ENCODE measurements around the gene GADD45GIP1. TPM values are rescaled to one million over a fixed set of nuclear protein-coding genes. Genes with fewer than 3 reads are reported as not detected.
"Not testable (repeated sequence)": the region's sequence is repeated elsewhere in the genome, so short reads cannot be mapped to it uniquely, and the experiment has no call there.

The GADD45GIP1 gene
- polyA plus RNA-seq, 3 donors from 2014 or later, result 37.4 to 69.1 (median 56.8) TPM

DNA sequence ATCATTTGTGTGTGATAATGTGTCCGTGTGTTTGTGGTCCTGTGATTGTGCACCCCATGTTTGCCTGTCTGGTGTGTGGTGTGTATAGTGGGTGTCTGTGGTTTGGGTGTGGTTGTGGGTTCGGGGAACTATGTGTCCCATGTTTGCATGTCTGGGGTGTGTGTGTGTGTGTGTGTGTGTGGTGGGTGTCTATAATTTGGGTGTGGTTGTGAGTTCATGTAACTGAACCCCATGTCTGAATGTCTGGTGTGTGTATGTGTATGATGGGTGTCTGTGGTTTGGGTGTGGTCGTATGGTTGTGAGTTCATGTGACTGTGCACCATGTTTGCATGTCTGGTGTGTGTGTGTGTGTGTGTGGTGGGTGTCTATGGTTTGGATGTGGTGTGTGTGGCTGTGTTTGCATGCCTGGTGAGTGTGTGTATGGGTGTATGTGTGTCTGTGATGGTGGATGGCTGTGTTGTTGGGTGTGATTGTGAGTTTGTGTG lies 27.2 kb upstream of the GADD45GIP1 start:
- peaks cover 7 to 15% (median 12%) of the 10 kb centered on the region in 3 donors for H3K27me3 Mint-ChIP-seq (ENCODE audit: low read depth in 3 of 3)
- H3K4me1 Mint-ChIP-seq, result peaks cover 0 to 7% of the 10 kb centered on the region in 2 donors
- peaks cover 0 to 2% (median 0%) of the 10 kb centered on the region in 6 donors for H3K9me3 Mint-ChIP-seq
- H3K4me3 Mint-ChIP-seq, result no peak overlapping the region
- no peaks in the 10 kb centered on the region for H3K36me3 Mint-ChIP-seq
- H3K27ac Mint-ChIP-seq, result no peak overlapping the region
- DNase-seq, result peak; percentile 66 to 75 (median 70)

- Mint-ChIP-seq H3K4me3 (no peak overlapping the region), H3K4me1 (peaks cover 0 to 7% of the 10 kb centered on the region in 2 donors), H3K27ac (no peak overlapping the region), H3K36me3 (no peaks in the 10 kb centered on the region), H3K27me3 (ENCODE audit: low read depth in 3 of 3) (peaks cover 7 to 15% (median 12%) of the 10 kb centered on the region in 3 donors), H3K9me3 (peaks cover 0 to 2% (median 0%) of the 10 kb centered on the region in 6 donors)
- peak; percentile 85 to 87 (median 85) for DNase-seq
Measured at GRCh38 chr19:12983542-12984142, 26.6 kb upstream of the GADD45GIP1 start.

- H3K4me3 Mint-ChIP-seq, result no peak overlapping the region
- H3K27ac Mint-ChIP-seq, result no peak overlapping the region
- peaks cover 0 to 7% of the 10 kb centered on the region in 2 donors for H3K4me1 Mint-ChIP-seq
- peaks cover 0 to 2% (median 0%) of the 10 kb centered on the region in 6 donors for H3K9me3 Mint-ChIP-seq
- peaks cover 8 to 16% (median 12%) of the 10 kb centered on the region in 3 donors for H3K27me3 Mint-ChIP-seq (ENCODE audit: low read depth in 3 of 3)
- no peak for DNase-seq
- no peaks in the 10 kb centered on the region for H3K36me3 Mint-ChIP-seq
Measured at GRCh38 chr19:12983091-12983490, 26.1 kb upstream of the GADD45GIP1 start.

DNA sequence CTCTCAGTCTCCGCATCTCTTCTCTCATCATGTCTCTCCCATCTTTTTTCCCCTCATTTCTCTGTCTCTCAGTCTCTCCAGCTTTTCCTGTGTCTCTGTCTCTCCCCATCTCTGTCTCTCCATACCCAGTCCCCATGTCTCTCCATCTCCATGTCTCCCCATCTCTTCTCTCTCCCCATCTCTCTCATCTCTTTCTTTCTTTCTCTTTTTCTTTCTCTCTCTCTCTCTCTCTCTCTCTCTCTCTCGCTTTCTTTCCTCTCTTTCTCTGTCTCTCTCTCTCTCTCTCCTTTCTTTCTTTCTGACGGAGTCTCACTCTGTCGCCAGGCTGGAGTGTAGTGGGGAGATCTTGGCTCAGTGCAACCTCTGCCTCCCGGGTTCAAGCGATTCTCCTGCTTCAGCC lies 25.6 kb upstream of the GADD45GIP1 start:
- Mint-ChIP-seq H3K4me3 (no peak overlapping the region), H3K4me1 (peaks cover 0 to 7% of the 10 kb centered on the region in 2 donors), H3K36me3 (no peaks in the 10 kb centered on the region), H3K27ac (no peak overlapping the region), H3K9me3 (peaks cover 0 to 2% (median 0%) of the 10 kb centered on the region in 6 donors), H3K27me3 (ENCODE audit: low read depth in 3 of 3) (peaks cover 11 to 20% (median 14%) of the 10 kb centered on the region in 3 donors)
- DNase-seq, result no peak

DNA sequence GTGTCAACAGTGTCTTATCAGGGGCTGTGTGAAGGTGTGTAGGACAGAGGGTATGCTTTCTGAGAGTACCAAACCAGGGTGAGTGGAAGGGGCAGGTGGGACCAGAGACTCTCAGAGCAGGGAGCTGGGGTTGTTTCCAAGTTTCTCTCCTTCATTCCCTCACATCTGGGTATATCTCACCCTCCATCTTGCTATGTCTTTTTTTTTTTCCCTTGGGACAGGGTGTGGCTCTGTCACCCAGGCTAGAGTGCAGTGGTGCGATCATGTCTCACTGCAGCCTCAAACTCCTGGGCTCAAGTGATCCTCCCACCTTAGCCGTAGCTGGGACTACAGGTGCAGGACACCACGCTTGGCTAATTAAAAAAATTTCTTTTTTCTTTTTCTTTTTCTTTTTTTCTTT lies 23.0 kb upstream of the GADD45GIP1 start:
- no peak overlapping the region for H3K27ac Mint-ChIP-seq

GRCh38 chr19:12976109-12976508 lies 19.1 kb upstream of the GADD45GIP1 start:
- H3K4me3 Mint-ChIP-seq; H3K27ac Mint-ChIP-seq; H3K9me3 Mint-ChIP-seq; H3K36me3 Mint-ChIP-seq; H3K4me1 Mint-ChIP-seq; DNase-seq; H3K27me3 Mint-ChIP-seq (ENCODE audit: low read depth in 3 of 3): not testable (repeated sequence)

More for the DNA sequence above, 23.0 kb upstream of the GADD45GIP1 start:
- DNase-seq, result no peak
- Mint-ChIP-seq H3K36me3 (no peaks in the 10 kb centered on the region), H3K9me3 (no peaks in the 10 kb centered on the region), H3K4me1 (no peaks in the 10 kb centered on the region), H3K27me3 (ENCODE audit: low read depth in 3 of 3) (peaks cover 4 to 8% (median 5%) of the 10 kb centered on the region in 3 donors), H3K4me3 (no peak overlapping the region)

GRCh38 chr19:12975221-12975741 lies 18.3 kb upstream of the GADD45GIP1 start:
- no peaks in the 10 kb centered on the region for H3K9me3 Mint-ChIP-seq
- peaks cover 3 to 6% (median 4%) of the 10 kb centered on the region in 3 donors for H3K27me3 Mint-ChIP-seq (ENCODE audit: low read depth in 3 of 3)
- no peaks in the 10 kb centered on the region for H3K36me3 Mint-ChIP-seq

DNA sequence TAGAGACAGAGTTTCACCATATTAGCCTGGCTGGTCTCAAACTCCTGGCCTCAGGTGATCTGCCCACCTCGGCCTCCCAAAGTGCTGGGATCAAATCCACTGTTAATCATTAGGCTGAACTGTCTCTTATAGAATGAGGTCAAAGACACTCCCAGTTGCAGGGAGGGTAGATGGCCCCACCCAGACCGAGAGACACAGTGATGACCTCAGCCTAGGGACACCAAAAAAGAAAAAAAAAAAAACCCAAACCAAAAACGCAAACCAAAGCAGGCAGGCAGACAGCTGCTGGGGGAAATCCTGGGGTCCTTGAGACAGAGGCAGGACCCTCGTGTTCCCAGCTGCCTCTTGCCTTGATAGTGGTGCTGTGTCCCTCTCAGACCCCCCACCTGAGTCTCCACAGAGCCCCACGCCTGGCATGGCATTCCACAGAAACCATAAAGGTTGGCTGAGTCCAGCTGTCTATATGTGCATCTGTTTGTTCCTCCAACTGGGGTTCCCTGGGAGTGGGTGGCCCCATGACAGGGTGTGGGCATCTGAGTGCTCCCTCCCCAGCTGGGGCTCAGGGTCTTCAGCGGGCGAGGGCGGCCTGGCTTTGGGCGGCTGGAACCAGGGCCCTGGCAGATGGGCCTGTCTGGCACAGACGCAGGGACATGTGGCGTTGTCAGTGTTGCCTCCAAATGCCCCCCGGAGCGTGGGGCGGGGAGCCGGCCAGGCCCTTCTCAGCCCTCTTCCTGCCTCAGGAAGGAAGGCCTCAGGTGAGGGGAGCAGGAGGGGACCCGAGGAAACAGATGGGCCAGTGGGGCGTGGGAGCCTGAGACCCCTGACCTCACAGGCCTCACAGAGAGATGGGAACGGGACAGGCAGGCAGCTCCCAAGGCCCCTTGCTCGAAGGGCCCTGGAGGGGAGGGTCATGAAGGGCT lies 17.5 kb upstream of the GADD45GIP1 start:
- Mint-ChIP-seq H3K9me3 (no peaks in the 10 kb centered on the region), H3K27ac (no peak overlapping the region), H3K4me3 (no peak overlapping the region), H3K36me3 (no peaks in the 10 kb centered on the region), H3K4me1 (no peaks in the 10 kb centered on the region), H3K27me3 (ENCODE audit: low read depth in 3 of 3) (peaks cover 3 to 6% (median 4%) of the 10 kb centered on the region in 3 donors)
- DNase-seq, result no peak

More at GRCh38 chr19:12975221-12975741, 18.3 kb upstream of the GADD45GIP1 start:
- Mint-ChIP-seq H3K4me3 (no peak overlapping the region), H3K27ac (no peak overlapping the region), H3K4me1 (no peaks in the 10 kb centered on the region)
- DNase-seq, result no peak

DNA sequence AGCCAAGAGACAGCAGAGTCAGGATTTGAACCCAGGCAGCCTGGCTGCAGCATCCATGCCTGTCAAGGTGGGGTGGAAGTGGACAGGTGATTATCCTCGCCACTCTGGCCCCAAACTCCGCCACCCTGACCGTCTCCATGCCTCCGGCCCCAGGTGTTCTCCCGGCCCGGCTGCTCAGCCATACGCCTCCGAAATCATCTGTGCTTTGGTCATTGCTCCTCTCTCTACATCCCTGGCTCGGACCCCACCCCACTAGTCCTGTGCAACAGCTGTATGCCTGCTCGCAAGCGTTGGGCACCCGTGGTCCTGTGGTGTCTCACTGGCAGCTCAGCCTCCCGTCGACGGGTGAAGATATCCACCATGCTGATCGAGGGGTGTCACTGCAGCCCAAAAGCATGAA lies 16.2 kb upstream of the GADD45GIP1 start:
- Mint-ChIP-seq H3K4me1 (no peaks in the 10 kb centered on the region), H3K27me3 (ENCODE audit: low read depth in 3 of 3) (peaks cover 1 to 6% (median 4%) of the 10 kb centered on the region in 3 donors), H3K9me3 (no peaks in the 10 kb centered on the region), H3K36me3 (no peaks in the 10 kb centered on the region), H3K4me3 (no peak overlapping the region), H3K27ac (no peak overlapping the region)
- DNase-seq, result no peak

DNA sequence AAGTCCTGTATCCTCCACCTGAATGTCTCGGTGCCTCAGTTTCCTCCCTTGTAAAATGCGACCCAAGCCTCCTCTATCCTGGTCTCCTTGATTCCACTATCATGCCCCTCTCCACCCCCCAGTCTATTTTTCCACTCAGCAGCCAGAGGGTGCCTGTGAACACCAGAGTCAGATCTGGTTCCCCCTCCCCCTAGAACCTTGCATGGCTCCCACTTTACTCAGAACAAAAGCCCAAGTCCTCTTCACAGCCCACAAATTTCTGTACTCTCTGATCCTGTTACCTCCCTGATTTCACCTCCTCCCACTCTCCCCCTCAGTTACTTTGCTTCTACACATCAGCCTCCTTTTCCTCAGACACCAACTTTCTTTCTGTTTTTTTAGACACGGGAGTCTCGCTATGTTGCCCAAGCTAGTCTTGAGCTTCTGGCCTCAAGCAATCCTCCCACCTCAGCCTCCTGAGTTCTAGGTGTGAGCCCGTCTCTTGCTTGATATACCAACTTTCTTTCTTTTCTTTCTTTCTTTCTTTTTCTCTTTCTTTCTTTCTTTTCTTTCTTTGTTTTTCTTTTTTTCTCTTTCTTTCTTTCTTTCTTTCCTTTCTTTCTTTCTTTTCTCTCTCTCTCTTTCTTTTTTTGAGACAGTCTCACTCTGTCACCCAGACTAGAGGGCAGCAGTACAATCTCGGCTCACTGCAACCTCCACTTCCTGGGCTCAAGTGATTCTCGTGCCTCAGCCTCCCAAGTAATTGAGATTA lies 13.2 kb upstream of the GADD45GIP1 start:
- H3K27ac Mint-ChIP-seq, result no peak overlapping the region
- H3K27me3 Mint-ChIP-seq (ENCODE audit: low read depth in 3 of 3), result peaks cover 0 to 2% (median 0%) of the 10 kb centered on the region in 3 donors
- H3K9me3 Mint-ChIP-seq, result no peaks in the 10 kb centered on the region
- H3K4me3 Mint-ChIP-seq, result no peak overlapping the region
- no peaks in the 10 kb centered on the region for H3K36me3 Mint-ChIP-seq
- DNase-seq, result no peak
- H3K4me1 Mint-ChIP-seq, result peaks cover 2 to 5% of the 10 kb centered on the region in 2 donors

GRCh38 chr19:12969292-12969988 lies 12.4 kb upstream of the GADD45GIP1 start, which contains the start of gene DAND5:
Gene DAND5 (plus strand): TSS chr19:12969576. CDS start chr19:12969661, 85 bp downstream.
- peaks cover 0 to 2% (median 1%) of the 10 kb centered on the region in 3 donors for H3K27me3 Mint-ChIP-seq (ENCODE audit: low read depth in 3 of 3)
- no peaks in the 10 kb centered on the region for H3K9me3 Mint-ChIP-seq
- no peak within 1 kb of the TSS for H3K27ac Mint-ChIP-seq
- peaks cover 6 to 11% of the 10 kb centered on the region in 2 donors for H3K4me1 Mint-ChIP-seq
- no peak for DNase-seq
- H3K36me3 Mint-ChIP-seq, result no peaks in the 10 kb centered on the region
- H3K4me3 Mint-ChIP-seq, result no peak within 1 kb of the TSS

DNA sequence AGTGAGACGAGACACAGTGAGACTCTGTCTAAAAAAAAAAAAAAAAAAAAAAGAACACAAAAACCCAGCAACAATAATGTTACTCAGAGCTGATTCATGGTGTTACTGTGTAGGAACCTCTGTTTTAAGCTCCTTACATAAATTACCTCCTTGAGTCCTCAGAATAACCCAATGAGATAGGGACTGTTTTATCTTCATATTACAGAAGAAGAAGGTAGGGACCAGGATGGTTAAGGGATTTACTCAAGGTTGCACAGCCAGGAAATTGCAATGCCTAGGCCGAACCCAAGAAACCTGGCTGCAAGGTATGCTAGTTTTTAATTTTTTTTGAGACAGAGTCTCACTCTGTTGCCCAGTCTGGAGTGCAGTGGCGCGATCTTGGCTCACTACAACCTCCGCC lies 10.9 kb upstream of the GADD45GIP1 start:
- Mint-ChIP-seq H3K4me3 (no peak overlapping the region), H3K36me3 (no peaks in the 10 kb centered on the region), H3K27me3 (ENCODE audit: low read depth in 3 of 3) (peaks cover 0 to 2% (median 1%) of the 10 kb centered on the region in 3 donors), H3K4me1 (peaks cover 6 to 11% of the 10 kb centered on the region in 2 donors), H3K27ac (no peak overlapping the region), H3K9me3 (no peaks in the 10 kb centered on the region)
- no peak for DNase-seq

DNA sequence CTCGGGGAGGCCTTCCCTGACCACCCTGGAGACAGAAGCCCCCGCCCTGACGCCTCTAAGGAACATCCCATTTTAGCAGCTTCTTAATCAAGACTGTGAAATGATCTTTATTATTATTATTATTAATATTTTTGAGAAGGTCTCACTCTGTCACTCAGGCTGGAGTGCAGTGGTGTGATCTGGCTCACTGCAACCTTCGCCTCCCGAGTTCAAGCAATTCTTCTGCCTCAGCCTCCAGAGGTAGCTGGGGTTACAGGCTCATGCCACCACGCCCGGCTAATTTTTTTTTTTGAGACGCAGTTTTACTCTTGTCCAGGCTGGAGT lies 8.8 kb upstream of the GADD45GIP1 start:
- Mint-ChIP-seq H3K27ac (peak overlapping the region in 2 of 6 donors; percentile 81 to 83), H3K4me3 (peak overlapping the region; percentile 40 to 70 (median 65)), H3K4me1 (peaks cover 6 to 11% of the 10 kb centered on the region in 2 donors), H3K9me3 (no peaks in the 10 kb centered on the region), H3K36me3 (no peaks in the 10 kb centered on the region), H3K27me3 (ENCODE audit: low read depth in 3 of 3) (peaks cover 0 to 4% (median 0%) of the 10 kb centered on the region in 3 donors)
- no peak for DNase-seq
